ENCODE data around the gene GNL2. TPM values are rescaled to one million over a fixed set of nuclear protein-coding genes. Genes with fewer than 3 reads are reported as not detected.
A peak's percentile ranks its signal among the peaks of the same experiment; 100 is the strongest.

GNL2 gene
- polyA plus RNA-seq, 1 donor (not counting 4 experiments of a cell fraction or from before 2014, with no cell fraction given): 81.0 TPM

DNA sequence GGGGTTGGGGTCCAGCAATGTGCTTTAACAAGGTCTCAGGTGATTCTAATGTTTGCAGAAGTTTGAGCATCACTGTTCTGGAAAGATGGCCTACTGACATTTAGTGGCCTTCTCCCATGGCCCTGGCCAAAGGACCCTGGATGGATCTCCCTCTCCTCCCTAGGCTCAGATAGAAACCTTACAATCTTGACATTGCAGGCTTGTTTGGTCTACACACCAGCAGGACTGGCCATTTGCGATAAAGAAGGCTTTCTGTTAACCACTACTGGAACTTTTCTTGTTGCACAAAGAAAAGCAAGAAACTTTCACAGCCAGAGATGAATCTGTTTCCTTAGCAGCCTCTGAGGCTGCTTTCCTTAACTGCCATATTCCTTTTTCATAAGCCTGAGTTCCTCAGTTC is 32.8 kb downstream of the GNL2 start:
- Histone ChIP-seq H3K27me3 (ENCODE audit: control insufficient read depth, extremely low read depth, insufficient read depth, low read length) (no peaks in the 10 kb centered on the region), H3K9ac (ENCODE audit: control insufficient read depth, extremely low read depth, insufficient read depth, low read length) (no peak overlapping the region), H3K27ac (ENCODE audit: control insufficient read depth, insufficient read depth, low read length) (no peak overlapping the region), H3K79me2 (ENCODE audit: control insufficient read depth, insufficient read depth, low read length) (no peaks in the 10 kb centered on the region), H3K36me3 (ENCODE audit: control insufficient read depth in 2 of 2, extremely low read depth in 1 of 2, insufficient read depth in 2 of 2, low read length in 2 of 2) (peaks cover 16 to 29% of the 10 kb centered on the region in 2 experiments), H3K9me3 (ENCODE audit: control insufficient read depth, low read depth, low read length) (no peaks in the 10 kb centered on the region), H2AFZ (ENCODE audit: control insufficient read depth, low read length) (no peak overlapping the region), H3K4me1 (ENCODE audit: control insufficient read depth, extremely low read depth, insufficient read depth, low read length) (peaks cover 5% of the 10 kb centered on the region), H3K4me2 (ENCODE audit: control insufficient read depth, extremely low read depth, insufficient read depth, low read depth, low read length) (no peak overlapping the region), H3K4me3 (ENCODE audit: control insufficient read depth in 2 of 3, extremely low read depth in 1 of 3, insufficient read depth in 2 of 3, low read depth in 1 of 3, low read length in 3 of 3) (no peak overlapping the region), H4K20me1 (ENCODE audit: control insufficient read depth, extremely low read depth, insufficient read depth, low read length) (no peaks in the 10 kb centered on the region), H3K9me1 (ENCODE audit: control insufficient read depth, extremely low read depth, insufficient read depth, low read length) (no peaks in the 10 kb centered on the region)
- dilution Hi-C loops (cut with MboI; ENCODE audit: extremely low pct_ligation_motif_present, low sequenced_read_pairs): no loop called here
- TF ChIP-seq, protein P1, sequence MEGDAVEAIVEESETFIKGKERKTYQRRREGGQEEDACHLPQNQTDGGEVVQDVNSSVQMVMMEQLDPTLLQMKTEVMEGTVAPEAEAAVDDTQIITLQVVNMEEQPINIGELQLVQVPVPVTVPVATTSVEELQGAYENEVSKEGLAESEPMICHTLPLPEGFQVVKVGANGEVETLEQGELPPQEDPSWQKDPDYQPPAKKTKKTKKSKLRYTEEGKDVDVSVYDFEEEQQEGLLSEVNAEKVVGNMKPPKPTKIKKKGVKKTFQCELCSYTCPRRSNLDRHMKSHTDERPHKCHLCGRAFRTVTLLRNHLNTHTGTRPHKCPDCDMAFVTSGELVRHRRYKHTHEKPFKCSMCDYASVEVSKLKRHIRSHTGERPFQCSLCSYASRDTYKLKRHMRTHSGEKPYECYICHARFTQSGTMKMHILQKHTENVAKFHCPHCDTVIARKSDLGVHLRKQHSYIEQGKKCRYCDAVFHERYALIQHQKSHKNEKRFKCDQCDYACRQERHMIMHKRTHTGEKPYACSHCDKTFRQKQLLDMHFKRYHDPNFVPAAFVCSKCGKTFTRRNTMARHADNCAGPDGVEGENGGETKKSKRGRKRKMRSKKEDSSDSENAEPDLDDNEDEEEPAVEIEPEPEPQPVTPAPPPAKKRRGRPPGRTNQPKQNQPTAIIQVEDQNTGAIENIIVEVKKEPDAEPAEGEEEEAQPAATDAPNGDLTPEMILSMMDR (optimal IDR thresholded peaks at IDR 0.05 in 1 of 3, IDR thresholded peaks at IDR 0.05 in 1 of 3, conservative IDR thresholded peaks at IDR 0.05 in 1 of 3; ENCODE audit: extremely low read depth in 1 of 3, insufficient read depth in 2 of 3, low read length in 3 of 3): no peak
- no peak for TF ChIP-seq EZH2 (IDR thresholded peaks at IDR 0.05; ENCODE audit: low read length)
- DNase-seq (ENCODE audit: low read depth, low spot score) (no peak), FAIRE-seq (no peak)

DNA sequence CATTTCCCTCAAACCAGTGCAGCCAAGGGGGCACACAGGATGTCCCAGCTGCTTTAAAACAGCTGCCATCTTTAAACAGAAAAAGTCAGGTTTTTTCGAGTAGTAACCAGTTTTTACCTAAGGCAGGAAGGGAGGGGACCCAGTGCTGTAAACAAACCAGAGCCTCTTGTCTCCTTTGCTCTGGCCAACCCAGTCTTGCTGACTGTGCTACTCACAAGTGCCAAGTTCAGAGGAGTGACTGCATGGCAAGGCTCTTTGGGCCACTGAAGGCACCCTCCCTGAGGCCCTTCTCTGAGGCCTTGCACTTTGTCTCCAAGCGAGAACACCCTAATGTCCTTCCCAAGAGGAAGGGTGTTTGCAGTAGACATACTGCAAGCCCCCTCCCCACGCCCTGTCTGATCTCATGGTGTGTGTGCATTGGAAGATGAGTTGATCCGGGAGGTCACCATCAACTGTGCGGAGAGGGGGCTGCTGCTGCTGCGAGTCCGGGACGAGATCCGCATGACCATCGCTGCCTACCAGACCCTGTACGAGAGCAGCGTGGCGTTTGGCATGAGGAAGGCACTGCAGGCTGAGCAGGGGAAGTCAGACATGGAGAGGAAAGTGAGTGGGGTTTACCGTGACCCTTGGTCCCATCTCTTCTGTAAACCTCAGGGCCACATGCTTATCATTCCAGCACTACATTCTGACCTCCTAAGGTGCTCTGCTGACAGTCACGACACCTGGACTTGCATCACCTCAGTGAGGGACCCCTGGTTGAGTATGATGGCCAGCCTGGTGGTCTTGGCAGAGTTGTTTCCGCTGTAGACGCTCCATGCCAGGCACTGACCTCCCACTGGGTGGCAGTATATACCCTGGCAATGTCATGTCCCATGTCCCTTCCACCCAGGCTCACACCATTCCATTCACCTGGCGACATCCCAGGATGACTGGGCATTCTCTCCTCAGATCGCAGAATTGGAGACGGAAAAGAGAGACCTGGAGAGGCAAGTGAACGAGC is 34.3 kb downstream of the GNL2 start:
- Histone ChIP-seq H3K27ac (ENCODE audit: control insufficient read depth, insufficient read depth, low read length) (no peak overlapping the region), H3K79me2 (ENCODE audit: control insufficient read depth, insufficient read depth, low read length) (no peaks in the 10 kb centered on the region), H3K36me3 (ENCODE audit: control insufficient read depth in 2 of 2, extremely low read depth in 1 of 2, insufficient read depth in 2 of 2, low read length in 2 of 2) (peaks cover 7 to 16% of the 10 kb centered on the region in 2 experiments), H3K4me2 (ENCODE audit: control insufficient read depth, extremely low read depth, insufficient read depth, low read depth, low read length) (no peak overlapping the region), H3K9ac (ENCODE audit: control insufficient read depth, extremely low read depth, insufficient read depth, low read length) (no peak overlapping the region), H2AFZ (ENCODE audit: control insufficient read depth, low read length) (no peak overlapping the region), H3K27me3 (ENCODE audit: control insufficient read depth, extremely low read depth, insufficient read depth, low read length) (no peaks in the 10 kb centered on the region), H4K20me1 (ENCODE audit: control insufficient read depth, extremely low read depth, insufficient read depth, low read length) (no peaks in the 10 kb centered on the region), H3K4me3 (ENCODE audit: control insufficient read depth in 2 of 3, extremely low read depth in 1 of 3, insufficient read depth in 2 of 3, low read depth in 1 of 3, low read length in 3 of 3) (no peak overlapping the region), H3K4me1 (ENCODE audit: control insufficient read depth, extremely low read depth, insufficient read depth, low read length) (peaks cover 7% of the 10 kb centered on the region), H3K9me3 (ENCODE audit: control insufficient read depth, low read depth, low read length) (no peaks in the 10 kb centered on the region), H3K9me1 (ENCODE audit: control insufficient read depth, extremely low read depth, insufficient read depth, low read length) (no peaks in the 10 kb centered on the region)
- dilution Hi-C loops (cut with MboI; ENCODE audit: extremely low pct_ligation_motif_present, low sequenced_read_pairs): no loop called here
- FAIRE-seq: peak; percentile 17
- no peak for DNase-seq (ENCODE audit: low read depth, low spot score)
- no peak for TF ChIP-seq EZH2 (IDR thresholded peaks at IDR 0.05; ENCODE audit: low read length)
- TF ChIP-seq, protein P1 (optimal IDR thresholded peaks at IDR 0.05 in 1 of 3, IDR thresholded peaks at IDR 0.05 in 1 of 3, conservative IDR thresholded peaks at IDR 0.05 in 1 of 3; ENCODE audit: extremely low read depth in 1 of 3, insufficient read depth in 2 of 3, low read length in 3 of 3): peak; percentile 62 to 92 (median 67)
